K562 (cell line): ENCODE measurements around the gene AAMDC.

Source experiments
- NFYB ChIP-seq: IDR thresholded peaks from 2 replicates; pipeline ENCODE4 v1.6.1; 2011; ENCODE audit warnings: mild to moderate bottlenecking, moderate library complexity; ENCODE audit not compliant: insufficient read length; ENCODE audit errors: extremely low read depth
- ZNF217 ChIP-seq: sonication (generic); formaldehyde crosslinking; IDR thresholded peaks from 2 replicates; pipeline ENCODE4 v1.8.0; 2022; ENCODE audit warnings: mild to moderate bottlenecking, missing genetic modification reagents

- TF ChIP-seq ZNF217 (CRISPR knock-in tag) (no peak), NFYB (no peak)
Measured at GRCh38 chr11:77789731-77790476, 31.0 kb upstream of the AAMDC start.
